Kidney epithelial cell (primary cell): ENCODE measurements around the gene SEMA5A. TPM values are rescaled to one million over a fixed set of nuclear protein-coding genes. Genes with fewer than 3 reads are reported as not detected.

ENCODE experiments used
- DNase-seq: peaks from one replicate; pipeline ENCODE4 v3.0.0-alpha.2; 2010; ENCODE audit warnings: low read depth
- H3K27me3 ChIP-seq: 2 replicates; pipeline ENCODE4 v1.6.0; 2011; ENCODE audit warnings: low read length; ENCODE audit not compliant: control insufficient read depth, insufficient read depth
- H3K36me3 ChIP-seq: 2 replicates; pipeline ENCODE4 v1.5.1; 2011; ENCODE audit warnings: low read length; ENCODE audit not compliant: control insufficient read depth, insufficient read depth
- H3K4me3 ChIP-seq: 2 replicates; pipeline ENCODE4 v1.5.1; 2011; ENCODE audit warnings: low read depth, mild to moderate bottlenecking, control low read depth, low read length
- CTCF ChIP-seq: IDR thresholded peaks from 2 replicates; pipeline ENCODE4 v1.5.1; 2011; ENCODE audit warnings: mild to moderate bottlenecking, moderate library complexity, low read length, control low read depth, inconsistent platforms; ENCODE audit not compliant: insufficient read depth, poor library complexity, severe bottlenecking
- total RNA-seq: library from RNA; depleted of rRNA; stranded (reverse); fragments of >200 nt; gene quantifications from 2 replicates; pipeline ENCODE4 v1.2.3, GENCODE V29; 2015

SEMA5A gene
- total RNA-seq, 1 donor from 2014 or later: 4.7 TPM

- Histone ChIP-seq H3K4me3 (no peak overlapping the region), H3K27me3 (no peaks in the 10 kb centered on the region), H3K36me3 (no peaks in the 10 kb centered on the region)
- no peak for TF ChIP-seq CTCF
- DNase-seq: no peak
Observed at GRCh38 chr5:9515436-9515835, 30.4 kb downstream of the SEMA5A start.

DNA sequence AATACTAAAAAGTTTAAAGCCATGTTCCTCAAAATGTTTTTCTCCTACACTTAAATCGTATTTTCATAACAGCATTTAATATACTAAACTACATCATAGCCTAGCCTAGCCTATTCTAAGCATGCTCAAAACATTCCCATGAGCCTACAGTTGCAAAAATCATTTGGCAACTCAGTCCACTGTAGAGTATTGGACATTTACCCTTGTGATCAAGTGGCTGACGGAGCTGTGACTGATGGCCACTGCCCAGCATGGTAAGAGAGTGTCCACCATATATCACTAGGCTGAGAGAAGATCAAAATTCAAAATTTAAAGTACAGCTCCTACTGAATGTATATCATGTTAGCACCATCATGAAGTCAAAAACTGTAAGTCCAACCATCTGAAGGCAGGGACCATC is 30.9 kb downstream of the SEMA5A start:
- H3K4me3 ChIP-seq: no peak overlapping the region
- TF ChIP-seq CTCF: no peak
- DNase-seq: no peak
- H3K36me3 ChIP-seq: no peaks in the 10 kb centered on the region
- no peaks in the 10 kb centered on the region for H3K27me3 ChIP-seq

GRCh38 chr5:9513827-9514226 is 32.0 kb downstream of the SEMA5A start:
- DNase-seq: no peak
- Histone ChIP-seq H3K36me3 (no peaks in the 10 kb centered on the region), H3K27me3 (no peaks in the 10 kb centered on the region), H3K4me3 (no peak overlapping the region)
- peak; percentile 30 for TF ChIP-seq CTCF

DNA sequence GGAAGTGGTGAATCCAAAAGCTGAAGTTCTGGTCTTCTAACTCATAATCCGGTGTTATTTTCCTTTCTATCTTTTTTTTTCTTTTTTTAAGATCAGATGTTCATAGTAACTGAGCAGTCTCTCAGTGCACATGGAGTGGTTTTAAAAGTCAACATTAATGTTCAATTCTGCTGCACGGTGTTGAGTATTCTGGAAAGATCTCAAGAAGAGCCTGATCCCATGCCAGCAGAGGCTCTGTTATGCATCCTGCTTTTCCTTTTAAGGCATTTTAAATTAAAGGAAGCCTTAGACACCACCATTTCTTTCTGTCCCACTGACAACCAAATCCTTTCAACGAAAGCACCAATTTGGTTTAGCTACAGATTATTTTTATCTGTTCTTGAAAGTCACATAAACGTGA is 33.4 kb downstream of the SEMA5A start:
- no peaks in the 10 kb centered on the region for H3K27me3 ChIP-seq
- DNase-seq: no peak
- TF ChIP-seq CTCF: no peak
- H3K36me3 ChIP-seq: no peaks in the 10 kb centered on the region
- no peak overlapping the region for H3K4me3 ChIP-seq

GRCh38 chr5:9507974-9508373 is 37.9 kb downstream of the SEMA5A start:
- Histone ChIP-seq H3K36me3 (no peaks in the 10 kb centered on the region), H3K4me3 (no peak overlapping the region), H3K27me3 (no peaks in the 10 kb centered on the region)
- no peak for TF ChIP-seq CTCF
- peak; percentile 19 for DNase-seq

DNA sequence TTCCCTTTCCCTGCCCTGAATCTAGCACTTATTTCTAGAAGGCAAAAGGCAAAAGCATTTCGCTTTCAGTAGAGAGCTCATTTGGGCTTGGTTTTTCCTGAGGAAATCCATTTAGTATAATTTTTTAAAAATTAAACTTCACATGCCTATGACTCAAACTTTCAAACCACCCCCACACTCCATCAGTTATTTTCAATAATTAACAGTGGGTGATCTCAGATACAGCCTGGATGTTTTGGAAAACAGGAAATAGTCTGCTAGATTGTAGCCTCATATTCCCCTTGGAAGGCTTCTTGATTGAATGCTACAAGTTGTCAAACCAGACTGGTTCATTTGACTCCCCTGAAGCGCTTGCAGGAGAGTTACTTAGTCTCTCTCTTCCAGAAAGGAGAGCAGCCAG is 40.6 kb downstream of the SEMA5A start:
- H3K36me3 ChIP-seq: no peaks in the 10 kb centered on the region
- H3K4me3 ChIP-seq: no peak overlapping the region
- TF ChIP-seq CTCF: no peak
- no peaks in the 10 kb centered on the region for H3K27me3 ChIP-seq
- no peak for DNase-seq
